ENCODE data around the gene ADM2. TPM values are rescaled to one million over a fixed set of nuclear protein-coding genes. Genes with fewer than 3 reads are reported as not detected.

ADM2 gene
- total and polyA plus RNA-seq, 4 donors = 0.06 to 0.15 (median 0.11) TPM

GRCh38 chr22:50528682-50529415 lies 47.5 kb downstream of the ADM2 start:
- no peak overlapping the region for H3K27ac ChIP-seq (ENCODE audit: low read depth, low read length)
- H3K9me3 ChIP-seq (ENCODE audit: control insufficient read depth, insufficient read depth, low read length) = no peaks in the 10 kb centered on the region
- H3K4me1 ChIP-seq (ENCODE audit: control insufficient read depth, insufficient read depth, low read length) = peaks cover 61% of the 10 kb centered on the region
- peaks cover 50% of the 10 kb centered on the region for H3K27me3 ChIP-seq (ENCODE audit: control insufficient read depth, insufficient read depth, low read length)
- H3K4me3 ChIP-seq (ENCODE audit: low read depth, low read length) = no peak overlapping the region
- peaks cover 19% of the 10 kb centered on the region for H3K36me3 ChIP-seq (ENCODE audit: control insufficient read depth, insufficient read depth, low read length)
- no peak for DNase-seq (ENCODE audit: low read depth in 4 of 6, low spot score in 6 of 6)
- 52% methylated on average over 15 of the region's 15 CpGs for WGBS (ENCODE audit: insufficient coverage)

GRCh38 chr22:50529416-50529896 lies 48.1 kb downstream of the ADM2 start:
- H3K4me3 ChIP-seq (ENCODE audit: low read depth, low read length) = peak overlapping the region; percentile 9
- peak in 1 of 6 donors; percentile 29 for DNase-seq (ENCODE audit: low read depth in 4 of 6, low spot score in 6 of 6)
- H3K27me3 ChIP-seq (ENCODE audit: control insufficient read depth, insufficient read depth, low read length) = peaks cover 56% of the 10 kb centered on the region
- WGBS (ENCODE audit: insufficient coverage) = 8% methylated on average over 50 of the region's 50 CpGs
- H3K9me3 ChIP-seq (ENCODE audit: control insufficient read depth, insufficient read depth, low read length) = no peaks in the 10 kb centered on the region
- H3K27ac ChIP-seq (ENCODE audit: low read depth, low read length) = no peak overlapping the region
- H3K36me3 ChIP-seq (ENCODE audit: control insufficient read depth, insufficient read depth, low read length) = peaks cover 13% of the 10 kb centered on the region
- peaks cover 55% of the 10 kb centered on the region for H3K4me1 ChIP-seq (ENCODE audit: control insufficient read depth, insufficient read depth, low read length)

DNA sequence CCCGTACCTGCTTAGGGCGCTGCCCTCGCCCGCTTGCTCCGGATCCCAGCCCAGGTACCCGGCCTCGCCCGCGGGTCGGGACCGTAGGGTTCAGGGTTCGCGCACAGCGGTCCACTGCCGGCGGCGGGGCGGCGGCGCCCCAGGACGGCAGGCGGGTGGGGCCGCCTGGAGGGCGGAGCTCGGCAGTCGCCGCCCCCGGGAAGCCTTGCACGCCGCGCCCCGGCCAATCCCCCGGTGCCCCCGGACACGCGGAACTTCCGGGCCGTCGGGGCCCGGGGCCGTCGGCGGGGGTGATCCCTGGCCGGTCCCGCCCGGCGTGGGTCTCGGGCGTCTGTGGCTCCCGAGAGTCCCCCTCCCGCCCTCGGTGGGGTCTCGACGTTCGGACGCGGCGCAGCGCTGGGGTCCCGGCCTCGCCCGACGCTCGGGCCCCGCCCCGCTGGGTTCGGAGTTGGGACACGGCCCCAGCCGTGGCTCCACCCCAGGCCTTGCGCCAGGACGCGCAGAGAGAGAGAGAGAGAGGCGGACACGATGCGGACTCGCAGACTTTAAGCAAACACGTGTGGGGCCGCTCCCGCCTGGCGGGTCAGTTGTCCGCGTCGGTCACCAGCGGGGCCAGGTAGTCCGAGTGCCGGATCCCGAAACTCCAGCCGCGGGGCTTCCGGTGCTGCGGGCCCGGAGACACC lies 48.7 kb downstream of the ADM2 start, which contains the start of gene TYMP:
TYMP (minus strand) TSS at position 116 of the 683 bp plus-strand sequence. CDS start 303 bp downstream, outside the sequence.
- peaks cover 58% of the 10 kb centered on the region for H3K27me3 ChIP-seq (ENCODE audit: control insufficient read depth, insufficient read depth, low read length)
- peak within 1 kb of the TSS; percentile 15 for H3K27ac ChIP-seq (ENCODE audit: low read depth, low read length)
- H3K36me3 ChIP-seq (ENCODE audit: control insufficient read depth, insufficient read depth, low read length) = peaks cover 9% of the 10 kb centered on the region
- H3K4me3 ChIP-seq (ENCODE audit: low read depth, low read length) = peak within 1 kb of the TSS; percentile 29
- H3K9me3 ChIP-seq (ENCODE audit: control insufficient read depth, insufficient read depth, low read length) = no peaks in the 10 kb centered on the region
- peaks cover 49% of the 10 kb centered on the region for H3K4me1 ChIP-seq (ENCODE audit: control insufficient read depth, insufficient read depth, low read length)
- WGBS (ENCODE audit: insufficient coverage) = 1% methylated on average over 92 of the region's 92 CpGs
- DNase-seq (ENCODE audit: low read depth in 4 of 6, low spot score in 6 of 6) = peak in 1 of 6 donors; percentile 59

DNA sequence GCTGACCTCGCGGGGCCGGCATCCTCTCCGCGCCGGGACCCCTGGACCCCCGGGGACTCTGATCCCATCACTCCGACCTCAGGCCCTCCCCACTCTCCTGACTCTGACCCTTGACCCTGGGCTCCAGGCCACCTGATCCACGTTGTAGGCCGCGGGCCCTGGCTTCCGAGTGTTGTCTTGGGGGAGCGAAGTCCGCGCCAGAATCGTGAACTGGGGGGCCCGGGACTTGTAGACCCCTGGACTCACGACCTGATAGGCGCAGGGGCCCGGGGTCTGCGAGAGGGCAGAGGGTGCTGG lies 49.2 kb downstream of the ADM2 start:
- WGBS (ENCODE audit: insufficient coverage) = 5% methylated on average over 21 of the region's 21 CpGs
- Histone ChIP-seq H3K36me3 (ENCODE audit: control insufficient read depth, insufficient read depth, low read length) (peaks cover 8% of the 10 kb centered on the region), H3K4me3 (ENCODE audit: low read depth, low read length) (peak overlapping the region; percentile 29), H3K27ac (ENCODE audit: low read depth, low read length) (peak overlapping the region; percentile 15), H3K27me3 (ENCODE audit: control insufficient read depth, insufficient read depth, low read length) (peaks cover 59% of the 10 kb centered on the region), H3K4me1 (ENCODE audit: control insufficient read depth, insufficient read depth, low read length) (peaks cover 48% of the 10 kb centered on the region), H3K9me3 (ENCODE audit: control insufficient read depth, insufficient read depth, low read length) (no peaks in the 10 kb centered on the region)
- DNase-seq (ENCODE audit: low read depth in 4 of 6, low spot score in 6 of 6) = no peak

DNA sequence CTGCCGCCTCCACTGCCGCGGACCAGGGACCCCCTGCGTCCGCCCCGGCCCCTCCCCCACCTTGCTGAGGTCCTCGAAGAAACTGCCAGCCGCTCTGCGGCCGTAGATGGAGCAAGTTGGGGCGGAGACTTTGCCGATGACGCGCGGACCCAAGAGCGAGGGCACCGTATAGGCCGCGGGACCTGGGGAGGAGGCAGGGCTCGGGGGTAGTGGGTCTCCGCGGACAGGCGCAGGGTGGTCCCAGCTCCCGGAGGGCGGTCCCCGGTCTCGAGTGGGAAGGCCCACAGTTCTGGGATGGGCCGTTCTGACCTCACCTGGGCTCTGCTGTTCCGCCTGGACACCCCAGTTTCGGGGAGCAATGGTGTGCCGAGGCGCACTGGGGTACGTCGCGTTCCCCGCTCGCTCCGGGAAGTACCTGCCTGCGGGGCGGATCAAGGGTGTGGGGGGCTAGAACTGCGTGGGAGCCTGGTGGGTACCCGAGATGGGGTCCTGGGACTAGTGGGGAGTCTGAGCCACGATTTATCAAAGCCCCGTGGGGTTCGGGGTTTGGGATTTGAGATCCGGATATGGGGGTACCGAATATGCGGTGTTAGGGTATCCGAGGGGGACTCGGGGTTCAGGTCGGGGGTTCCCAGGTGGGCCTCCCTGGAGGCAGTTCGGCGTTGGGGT lies 49.7 kb downstream of the ADM2 start:
- H3K36me3 ChIP-seq (ENCODE audit: control insufficient read depth, insufficient read depth, low read length) = peaks cover 8% of the 10 kb centered on the region
- H3K27me3 ChIP-seq (ENCODE audit: control insufficient read depth, insufficient read depth, low read length) = peaks cover 62% of the 10 kb centered on the region
- H3K27ac ChIP-seq (ENCODE audit: low read depth, low read length) = peak overlapping the region; percentile 33
- WGBS (ENCODE audit: insufficient coverage) = 7% methylated on average over 53 of the region's 53 CpGs
- H3K9me3 ChIP-seq (ENCODE audit: control insufficient read depth, insufficient read depth, low read length) = no peaks in the 10 kb centered on the region
- peaks cover 48% of the 10 kb centered on the region for H3K4me1 ChIP-seq (ENCODE audit: control insufficient read depth, insufficient read depth, low read length)
- peak overlapping the region; percentile 29 for H3K4me3 ChIP-seq (ENCODE audit: low read depth, low read length)
- peak in 2 of 6 donors; percentile 46 to 65 for DNase-seq (ENCODE audit: low read depth in 4 of 6, low spot score in 6 of 6)

DNA sequence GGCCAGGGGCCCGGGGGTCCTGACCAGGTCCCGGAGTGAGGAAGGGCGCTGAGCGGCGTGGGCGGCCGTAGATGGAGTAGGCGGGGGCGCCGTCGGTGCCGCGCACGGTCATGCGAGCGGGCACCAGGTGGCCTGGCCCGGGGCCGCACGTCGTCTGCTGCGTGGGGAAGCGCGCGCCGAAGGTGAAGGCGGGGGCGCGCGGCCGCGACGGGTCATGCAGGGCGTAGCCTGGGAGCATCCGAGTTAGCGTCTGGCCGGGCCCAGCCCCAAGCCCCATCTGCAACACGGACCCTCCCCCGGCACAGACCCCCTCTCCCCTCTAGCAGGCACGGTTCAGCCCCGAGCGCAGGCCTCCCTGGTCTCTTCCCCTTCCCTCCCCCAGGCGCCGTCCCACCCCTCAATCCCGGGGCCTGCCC lies 50.2 kb downstream of the ADM2 start:
- Histone ChIP-seq H3K36me3 (ENCODE audit: control insufficient read depth, insufficient read depth, low read length) (peaks cover 8% of the 10 kb centered on the region), H3K4me1 (ENCODE audit: control insufficient read depth, insufficient read depth, low read length) (peaks cover 46% of the 10 kb centered on the region), H3K9me3 (ENCODE audit: control insufficient read depth, insufficient read depth, low read length) (no peaks in the 10 kb centered on the region), H3K4me3 (ENCODE audit: low read depth, low read length) (peak overlapping the region; percentile 9), H3K27me3 (ENCODE audit: control insufficient read depth, insufficient read depth, low read length) (peaks cover 62% of the 10 kb centered on the region), H3K27ac (ENCODE audit: low read depth, low read length) (peak overlapping the region; percentile 33)
- peak in 1 of 6 donors; percentile 29 for DNase-seq (ENCODE audit: low read depth in 4 of 6, low spot score in 6 of 6)
- 1% methylated on average over 44 of the region's 44 CpGs for WGBS (ENCODE audit: insufficient coverage)

DNA sequence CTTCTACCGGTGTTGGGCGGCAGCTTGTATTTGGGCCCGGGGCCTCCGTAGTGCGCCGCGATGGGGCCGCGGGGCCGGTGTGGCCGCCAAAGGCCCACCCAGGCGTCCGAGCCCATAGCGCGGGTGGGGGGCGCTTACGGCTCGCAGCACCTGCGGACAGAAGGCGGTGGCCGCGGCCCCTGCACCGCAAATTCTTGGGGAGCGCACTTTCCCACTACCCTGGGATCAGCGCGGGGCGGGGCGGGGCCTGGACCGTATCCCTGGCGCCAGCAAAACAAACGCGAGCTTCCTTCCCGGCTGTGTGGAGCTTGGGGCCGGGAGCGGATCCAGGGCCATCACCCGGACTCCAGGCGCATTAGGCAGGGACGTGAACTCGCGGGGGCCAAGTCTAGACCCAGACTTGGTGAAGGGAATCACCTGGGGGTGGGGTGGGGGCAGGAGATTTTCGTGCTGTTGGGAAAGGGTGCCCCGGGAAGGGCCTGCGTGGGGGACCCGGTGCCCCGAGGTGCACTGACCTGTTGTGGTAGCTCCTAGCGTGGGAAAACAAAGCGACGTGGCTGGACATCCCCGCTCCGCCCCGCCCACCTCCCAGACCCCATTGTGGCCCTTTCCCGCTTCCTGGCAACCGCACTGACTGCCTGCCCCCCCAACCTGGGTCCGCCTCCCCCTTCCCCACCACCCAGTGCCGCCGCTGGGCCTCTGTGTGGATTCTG lies 50.8 kb downstream of the ADM2 start:
- Histone ChIP-seq H3K4me1 (ENCODE audit: control insufficient read depth, insufficient read depth, low read length) (peaks cover 40% of the 10 kb centered on the region), H3K4me3 (ENCODE audit: low read depth, low read length) (peak overlapping the region; percentile 12), H3K27ac (ENCODE audit: low read depth, low read length) (no peak overlapping the region), H3K36me3 (ENCODE audit: control insufficient read depth, insufficient read depth, low read length) (peaks cover 8% of the 10 kb centered on the region), H3K9me3 (ENCODE audit: control insufficient read depth, insufficient read depth, low read length) (no peaks in the 10 kb centered on the region), H3K27me3 (ENCODE audit: control insufficient read depth, insufficient read depth, low read length) (peaks cover 64% of the 10 kb centered on the region)
- DNase-seq (ENCODE audit: low read depth in 4 of 6, low spot score in 6 of 6) = peak in 2 of 6 donors; percentile 37 to 64
- 1% methylated on average over 47 of the region's 56 CpGs for WGBS (ENCODE audit: insufficient coverage)

- H3K4me1 ChIP-seq (ENCODE audit: control insufficient read depth, insufficient read depth, low read length) = peaks cover 34% of the 10 kb centered on the region
- peaks cover 2% of the 10 kb centered on the region for H3K36me3 ChIP-seq (ENCODE audit: control insufficient read depth, insufficient read depth, low read length)
- no peaks in the 10 kb centered on the region for H3K9me3 ChIP-seq (ENCODE audit: control insufficient read depth, insufficient read depth, low read length)
- no peak for DNase-seq (ENCODE audit: low read depth in 4 of 6, low spot score in 6 of 6)
- peaks cover 64% of the 10 kb centered on the region for H3K27me3 ChIP-seq (ENCODE audit: control insufficient read depth, insufficient read depth, low read length)
- 76% methylated on average over 12 of the region's 19 CpGs for WGBS (ENCODE audit: insufficient coverage)
- H3K4me3 ChIP-seq (ENCODE audit: low read depth, low read length) = no peak overlapping the region
- no peak overlapping the region for H3K27ac ChIP-seq (ENCODE audit: low read depth, low read length)
Measured at GRCh38 chr22:50532824-50533796, 51.8 kb downstream of the ADM2 start.

All from spinal cord (tissue), 10 donors.